ENCODE measurements around the gene ITFG2. TPM values are rescaled to one million over a fixed set of nuclear protein-coding genes. Genes with fewer than 3 reads are reported as not detected.
A peak's percentile ranks its signal among the peaks of the same experiment; 100 is the strongest.

The ITFG2 gene
- 32.7 and 41.6 TPM in 2 replicates for total RNA-seq (2021)
- long read RNA-seq, transcript ITFG2-201 (12 exons, 2,361 nt) = major isoform, 78 of 158 reads
- long read RNA-seq, partial matches to known transcripts = 9 of 158 reads
- long read RNA-seq, other reads (novel, unspliced or antisense) = 65 of 158 reads

DNA sequence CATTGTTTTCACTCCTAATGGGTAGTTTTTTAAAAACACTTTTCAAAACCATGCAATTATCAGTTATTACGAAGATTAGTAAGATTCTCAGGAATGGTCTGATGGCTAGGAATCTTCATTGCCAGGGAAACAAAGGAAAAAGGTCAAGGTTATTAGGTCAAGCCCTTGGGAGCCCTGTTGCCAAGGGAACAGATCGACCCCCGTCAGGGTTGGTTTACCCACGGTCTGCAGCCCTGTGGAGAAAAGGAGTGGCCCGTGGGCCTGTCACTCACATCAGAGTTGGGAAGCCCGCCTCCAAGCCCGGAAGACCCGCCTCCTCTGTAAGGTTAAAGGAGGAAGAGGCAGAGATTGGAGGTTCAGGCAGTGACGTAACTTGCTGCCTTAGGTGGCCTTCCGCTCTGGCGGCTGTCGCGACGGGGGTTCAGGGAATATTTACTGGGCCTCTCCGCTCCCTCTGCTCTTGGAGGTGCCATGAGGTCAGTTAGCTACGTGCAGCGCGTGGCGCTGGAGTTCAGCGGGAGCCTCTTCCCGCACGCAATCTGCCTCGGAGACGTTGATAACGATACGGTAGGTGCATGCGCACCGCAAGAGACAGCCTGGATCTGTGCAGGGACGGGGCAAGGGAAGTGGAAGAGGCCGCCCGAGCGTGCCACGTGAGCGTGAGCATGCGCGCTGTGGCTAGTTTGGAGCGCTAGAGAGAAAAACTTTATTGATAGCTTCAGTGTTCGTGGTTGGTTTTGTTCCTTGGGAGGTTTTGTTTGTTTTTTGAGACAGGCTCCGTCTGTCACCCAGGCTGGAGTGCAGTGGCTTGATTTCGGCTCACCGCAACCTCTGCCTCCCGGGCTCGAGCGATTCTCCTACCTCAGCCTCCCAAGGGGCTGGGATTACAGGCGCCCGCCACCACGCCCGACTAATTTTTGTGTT is at the start of gene ITFG2:
ITFG2 (plus strand) TSS at position 379 of the 924 bp plus-strand sequence; CDS start at position 472, 93 bp downstream.
- TF ChIP-seq, protein P1, sequence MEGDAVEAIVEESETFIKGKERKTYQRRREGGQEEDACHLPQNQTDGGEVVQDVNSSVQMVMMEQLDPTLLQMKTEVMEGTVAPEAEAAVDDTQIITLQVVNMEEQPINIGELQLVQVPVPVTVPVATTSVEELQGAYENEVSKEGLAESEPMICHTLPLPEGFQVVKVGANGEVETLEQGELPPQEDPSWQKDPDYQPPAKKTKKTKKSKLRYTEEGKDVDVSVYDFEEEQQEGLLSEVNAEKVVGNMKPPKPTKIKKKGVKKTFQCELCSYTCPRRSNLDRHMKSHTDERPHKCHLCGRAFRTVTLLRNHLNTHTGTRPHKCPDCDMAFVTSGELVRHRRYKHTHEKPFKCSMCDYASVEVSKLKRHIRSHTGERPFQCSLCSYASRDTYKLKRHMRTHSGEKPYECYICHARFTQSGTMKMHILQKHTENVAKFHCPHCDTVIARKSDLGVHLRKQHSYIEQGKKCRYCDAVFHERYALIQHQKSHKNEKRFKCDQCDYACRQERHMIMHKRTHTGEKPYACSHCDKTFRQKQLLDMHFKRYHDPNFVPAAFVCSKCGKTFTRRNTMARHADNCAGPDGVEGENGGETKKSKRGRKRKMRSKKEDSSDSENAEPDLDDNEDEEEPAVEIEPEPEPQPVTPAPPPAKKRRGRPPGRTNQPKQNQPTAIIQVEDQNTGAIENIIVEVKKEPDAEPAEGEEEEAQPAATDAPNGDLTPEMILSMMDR (conservative IDR thresholded peaks at IDR 0.05) = no peak
- peaks cover 7 to 20% (median 10%) of the 10 kb centered on the region in 3 experiments; a peak in 6 of 7 replicates for H3K36me3 Mint-ChIP-seq (ENCODE audit: insufficient read depth in 1 of 3, low read depth in 3 of 3)
- peak within 1 kb of the TSS; percentile 90 for H3K14ac ChIP-seq (ENCODE audit: insufficient read depth, low read length)
- H3K79me2 ChIP-seq (ENCODE audit: insufficient read depth, low read length) = no peaks in the 10 kb centered on the region
- no peaks in the 10 kb centered on the region for H3K27me3 ChIP-seq (ENCODE audit: insufficient read depth, low read length)
- peak within 1 kb of the TSS; percentile 59 for H4K5ac ChIP-seq (ENCODE audit: insufficient read length, low read depth, low read length)
- H3K9ac ChIP-seq (ENCODE audit: extremely low read depth, insufficient read length, low read length) = peak within 1 kb of the TSS; percentile 85
- H2BK20ac ChIP-seq (ENCODE audit: low read depth, low read length, poor library complexity, severe bottlenecking) = no peak within 1 kb of the TSS
- H2BK5ac ChIP-seq (ENCODE audit: insufficient read length, low read length) = peak within 1 kb of the TSS; percentile 65
- no peak within 1 kb of the TSS for H3T11ph ChIP-seq (ENCODE audit: low read length)
- no peaks in the 10 kb centered on the region; a peak in 1 of 5 replicates for H3K9me3 Mint-ChIP-seq
- H3K4me1 ChIP-seq (ENCODE audit: insufficient read depth, low read length) = no peaks in the 10 kb centered on the region
- no peak within 1 kb of the TSS for H2BK120ac ChIP-seq (ENCODE audit: low read depth, low read length, poor library complexity, severe bottlenecking)
- no peak within 1 kb of the TSS for H2BK12ac ChIP-seq (ENCODE audit: insufficient read length, low read depth, low read length)
- no peak within 1 kb of the TSS for H3K4ac ChIP-seq (ENCODE audit: low read depth, low read length)
- no CpG with 5 or more reads among the region's 48 CpGs for WGBS (ENCODE audit: extremely low coverage, insufficient read length, low lambda C conversion rate)
- no peak within 1 kb of the TSS for H4K8ac ChIP-seq (replicated peaks; ENCODE audit: insufficient read length, low read depth, low read length)
- H4K20me1 ChIP-seq (ENCODE audit: control insufficient read depth, insufficient read depth, insufficient read length) = no peaks in the 10 kb centered on the region
- no peaks in the 10 kb centered on the region for H3K9me3 ChIP-seq (ENCODE audit: control insufficient read depth, low read depth, low read length)
- H3K4me2 ChIP-seq (ENCODE audit: insufficient read depth, insufficient read length, low read length) = peak within 1 kb of the TSS; percentile 36
- peak within 1 kb of the TSS; percentile 95 to 100 for H3K4me3 Mint-ChIP-seq
- H2AK5ac ChIP-seq (ENCODE audit: insufficient read length, low read length) = no peak within 1 kb of the TSS
- no peak within 1 kb of the TSS for H4K91ac ChIP-seq (ENCODE audit: insufficient read length, low read depth, low read length)
- no peak within 1 kb of the TSS for H2BK15ac ChIP-seq (ENCODE audit: low read depth, low read length)
- peak; percentile 100 for DNase-seq
- H3K79me1 ChIP-seq (ENCODE audit: insufficient read depth, low read depth, low read length, poor library complexity, severe bottlenecking) = no peaks in the 10 kb centered on the region
- H3K23ac ChIP-seq (ENCODE audit: insufficient read length, low read depth, low read length) = no peak within 1 kb of the TSS
- no peak within 1 kb of the TSS for H3K56ac ChIP-seq (ENCODE audit: insufficient read length, low read depth, low read length)
- peak within 1 kb of the TSS; percentile 85 for H3K18ac ChIP-seq (ENCODE audit: insufficient read length, low read depth, low read length)
- H3K4me1 Mint-ChIP-seq = peaks cover 13 to 14% of the 10 kb centered on the region in 2 experiments
- no peak within 1 kb of the TSS for H2AFZ ChIP-seq (ENCODE audit: low read length)
- no peaks in the 10 kb centered on the region; the same call in 1 of the 2 replicates for H3K27me3 Mint-ChIP-seq (ENCODE audit: low read depth)
- no peaks in the 10 kb centered on the region for H3K23me2 ChIP-seq (ENCODE audit: insufficient read length, low read depth, low read length, poor library complexity, severe bottlenecking)
- H3K27ac Mint-ChIP-seq = peak within 1 kb of the TSS; percentile 100
- peak within 1 kb of the TSS; percentile 68 for H3K27ac ChIP-seq (ENCODE audit: insufficient read length, low read depth, low read length)
